Measurements from ENCODE around the gene RABGGTA.

The RABGGTA gene

DNA sequence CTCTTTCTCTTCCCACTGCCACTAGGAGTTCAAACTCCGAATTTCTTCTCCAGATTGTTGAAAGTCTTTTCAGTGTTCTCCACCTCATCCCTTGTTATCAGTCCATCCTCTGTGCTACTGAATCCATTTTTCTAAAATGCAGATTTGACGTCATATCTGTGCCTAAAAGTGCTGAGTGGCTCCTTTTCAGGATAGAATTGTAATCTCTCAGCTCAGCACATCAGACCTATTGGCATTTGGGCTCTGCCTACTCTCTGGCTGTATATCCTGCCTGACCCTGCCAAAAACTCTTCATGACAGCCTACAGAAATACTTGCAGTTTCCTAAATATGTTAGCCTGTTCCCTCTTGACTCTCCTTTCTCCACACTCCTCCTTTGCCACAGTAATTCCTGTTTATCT is 1.1 kb upstream of the RABGGTA start:
- H3K27me3 ChIP-seq (replicated peaks; ENCODE audit: insufficient read depth, low read length), result no peaks in the 10 kb centered on the region
- peaks cover 19% of the 10 kb centered on the region for H3K4me1 ChIP-seq (ENCODE audit: low read length)
- no peak overlapping the region for H2AFZ ChIP-seq (ENCODE audit: low read length)
- TF ChIP-seq, protein P1, sequence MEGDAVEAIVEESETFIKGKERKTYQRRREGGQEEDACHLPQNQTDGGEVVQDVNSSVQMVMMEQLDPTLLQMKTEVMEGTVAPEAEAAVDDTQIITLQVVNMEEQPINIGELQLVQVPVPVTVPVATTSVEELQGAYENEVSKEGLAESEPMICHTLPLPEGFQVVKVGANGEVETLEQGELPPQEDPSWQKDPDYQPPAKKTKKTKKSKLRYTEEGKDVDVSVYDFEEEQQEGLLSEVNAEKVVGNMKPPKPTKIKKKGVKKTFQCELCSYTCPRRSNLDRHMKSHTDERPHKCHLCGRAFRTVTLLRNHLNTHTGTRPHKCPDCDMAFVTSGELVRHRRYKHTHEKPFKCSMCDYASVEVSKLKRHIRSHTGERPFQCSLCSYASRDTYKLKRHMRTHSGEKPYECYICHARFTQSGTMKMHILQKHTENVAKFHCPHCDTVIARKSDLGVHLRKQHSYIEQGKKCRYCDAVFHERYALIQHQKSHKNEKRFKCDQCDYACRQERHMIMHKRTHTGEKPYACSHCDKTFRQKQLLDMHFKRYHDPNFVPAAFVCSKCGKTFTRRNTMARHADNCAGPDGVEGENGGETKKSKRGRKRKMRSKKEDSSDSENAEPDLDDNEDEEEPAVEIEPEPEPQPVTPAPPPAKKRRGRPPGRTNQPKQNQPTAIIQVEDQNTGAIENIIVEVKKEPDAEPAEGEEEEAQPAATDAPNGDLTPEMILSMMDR (IDR thresholded peaks at IDR 0.05; ENCODE audit: low read length), result no peak
- TF ChIP-seq EZH2phosphoT487 (IDR thresholded peaks at IDR 0.05; ENCODE audit: low read length), result no peak
- no peaks in the 10 kb centered on the region for H4K20me1 ChIP-seq (ENCODE audit: insufficient read depth, low read length)
- no peaks in the 10 kb centered on the region for H3K9me2 ChIP-seq (replicated peaks; ENCODE audit: insufficient read depth, low read length)
- 0 out of 2 replicates have a peak, but pooled peaks cover 6% of the 10 kb centered on the region for H3F3A ChIP-seq (ENCODE audit: insufficient read depth, low read length)
- H3K27ac ChIP-seq (ENCODE audit: low read length), result no peak overlapping the region
- 0 out of 2 replicates have a peak overlapping the region, but pooled peaks have one; percentile 65 for H3K4me2 ChIP-seq (ENCODE audit: low read depth, low read length)
- no peaks in the 10 kb centered on the region for H3K36me3 ChIP-seq (replicated peaks; ENCODE audit: insufficient read depth, low read length)
- H3K9ac ChIP-seq (ENCODE audit: low read length), result no peak overlapping the region; the same call in 1 of the 2 replicates
- H3K79me2 ChIP-seq (ENCODE audit: low read length), result 0 out of 2 replicates have a peak, but pooled peaks cover 5% of the 10 kb centered on the region
- no peak for DNase-seq
- no peaks in the 10 kb centered on the region for H3K9me3 ChIP-seq (replicated peaks; ENCODE audit: insufficient read depth, low read length)
- no peak overlapping the region for H3K4me3 ChIP-seq (ENCODE audit: low read length)

DNA sequence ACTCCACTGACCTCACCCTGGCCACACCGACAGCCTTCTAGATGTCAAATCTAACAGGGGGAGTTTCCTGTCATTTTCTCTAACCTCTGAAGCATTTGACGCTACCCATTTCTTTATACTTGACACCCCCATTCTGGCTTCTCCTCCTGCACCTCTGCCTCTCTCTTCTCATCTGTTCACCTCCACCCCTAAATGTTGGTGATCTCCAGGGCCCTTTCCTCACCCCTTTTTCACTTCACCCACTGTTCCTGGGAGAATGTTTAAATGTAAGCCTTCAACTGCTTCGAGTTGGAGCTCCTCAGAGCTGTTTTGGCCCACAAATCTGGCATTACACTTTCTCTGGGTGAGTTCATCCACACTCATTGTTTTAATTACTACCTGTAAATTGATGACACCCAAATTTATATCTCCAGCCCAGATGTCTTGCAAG is 452 bp upstream of the RABGGTA start:
- H3K9ac ChIP-seq (ENCODE audit: low read length), result peak overlapping the region; percentile 54; the same call in 1 of the 2 replicates
- H3K4me1 ChIP-seq (ENCODE audit: low read length), result peaks cover 19% of the 10 kb centered on the region
- H3K27me3 ChIP-seq (replicated peaks; ENCODE audit: insufficient read depth, low read length), result no peaks in the 10 kb centered on the region
- H3F3A ChIP-seq (ENCODE audit: insufficient read depth, low read length), result 0 out of 2 replicates have a peak, but pooled peaks cover 6% of the 10 kb centered on the region
- peak overlapping the region; percentile 65; the same call in 1 of the 2 replicates for H3K4me2 ChIP-seq (ENCODE audit: low read depth, low read length)
- H3K4me3 ChIP-seq (ENCODE audit: low read length), result peak overlapping the region; percentile 37; the same call in 1 of the 2 replicates
- H3K79me2 ChIP-seq (ENCODE audit: low read length), result 0 out of 2 replicates have a peak, but pooled peaks cover 5% of the 10 kb centered on the region
- no peak for DNase-seq
- peak overlapping the region; percentile 73 for H3K27ac ChIP-seq (ENCODE audit: low read length)
- no peaks in the 10 kb centered on the region for H3K9me3 ChIP-seq (replicated peaks; ENCODE audit: insufficient read depth, low read length)
- TF ChIP-seq, protein P1 (IDR thresholded peaks at IDR 0.05; ENCODE audit: low read length), result no peak
- no peak for TF ChIP-seq EZH2phosphoT487 (IDR thresholded peaks at IDR 0.05; ENCODE audit: low read length)
- no peak for TF ChIP-seq EZH2 (optimal IDR thresholded peaks at IDR 0.05; ENCODE audit: low read depth, low read length)
- no peaks in the 10 kb centered on the region for H3K36me3 ChIP-seq (replicated peaks; ENCODE audit: insufficient read depth, low read length)
- no peaks in the 10 kb centered on the region for H4K20me1 ChIP-seq (ENCODE audit: insufficient read depth, low read length)
- no peaks in the 10 kb centered on the region for H3K9me2 ChIP-seq (replicated peaks; ENCODE audit: insufficient read depth, low read length)
- peak overlapping the region; percentile 53; the same call in 1 of the 2 replicates for H2AFZ ChIP-seq (ENCODE audit: low read length)

DNA sequence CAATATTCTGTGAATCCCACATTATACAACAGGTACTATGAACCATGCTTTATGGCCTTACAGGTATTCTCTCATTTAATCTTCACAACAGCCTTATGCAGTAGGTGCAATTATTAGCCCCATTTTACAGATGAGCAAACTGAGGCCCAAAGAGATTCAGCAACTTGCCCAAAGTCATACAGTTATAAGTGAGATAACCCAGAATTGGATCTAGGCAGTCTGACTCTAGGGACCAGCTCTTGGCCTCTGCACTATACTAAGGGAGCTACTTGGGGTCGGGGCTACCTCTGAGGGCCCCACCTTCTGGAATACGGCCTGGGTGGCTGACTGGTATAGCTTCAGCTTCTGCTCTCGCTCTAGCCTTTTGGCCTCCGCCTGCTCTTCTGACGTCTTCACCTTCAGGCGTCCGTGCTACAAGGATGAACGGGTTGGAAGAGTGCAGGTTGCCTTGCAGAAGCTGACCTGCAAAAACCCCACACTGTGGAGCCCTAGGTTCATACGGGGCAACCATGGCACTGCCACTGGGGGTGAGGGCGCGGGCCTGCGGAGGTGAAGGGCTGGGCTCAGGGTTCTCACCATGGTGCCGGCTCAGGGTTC is 762 bp downstream of the RABGGTA start:
- Histone ChIP-seq H4K20me1 (ENCODE audit: insufficient read depth, low read length) (no peaks in the 10 kb centered on the region), H3K27me3 (replicated peaks; ENCODE audit: insufficient read depth, low read length) (no peaks in the 10 kb centered on the region), H3K79me2 (ENCODE audit: low read length) (0 out of 2 replicates have a peak, but pooled peaks cover 5% of the 10 kb centered on the region), H3K9me3 (replicated peaks; ENCODE audit: insufficient read depth, low read length) (no peaks in the 10 kb centered on the region), H3K27ac (ENCODE audit: low read length) (peak overlapping the region; percentile 73; the same call in 1 of the 2 replicates), H2AFZ (ENCODE audit: low read length) (peak overlapping the region; percentile 65), H3K4me1 (ENCODE audit: low read length) (peaks cover 19% of the 10 kb centered on the region), H3K4me2 (ENCODE audit: low read depth, low read length) (peak overlapping the region; percentile 92), H3K4me3 (ENCODE audit: low read length) (peak overlapping the region; percentile 77), H3K9ac (ENCODE audit: low read length) (peak overlapping the region; percentile 94), H3K9me2 (replicated peaks; ENCODE audit: insufficient read depth, low read length) (no peaks in the 10 kb centered on the region), H3F3A (ENCODE audit: insufficient read depth, low read length) (0 out of 2 replicates have a peak, but pooled peaks cover 6% of the 10 kb centered on the region), H3K36me3 (replicated peaks; ENCODE audit: insufficient read depth, low read length) (no peaks in the 10 kb centered on the region)
- TF ChIP-seq, protein P1 (IDR thresholded peaks at IDR 0.05; ENCODE audit: low read length), result no peak
- no peak for TF ChIP-seq EZH2phosphoT487 (IDR thresholded peaks at IDR 0.05; ENCODE audit: low read length)
- no peak for TF ChIP-seq EZH2 (optimal IDR thresholded peaks at IDR 0.05; ENCODE audit: low read depth, low read length)
- no peak for DNase-seq
